Astrocyte (in vitro differentiated cells and primary cell): ENCODE measurements around the gene PSD4. TPM values are rescaled to one million over a fixed set of nuclear protein-coding genes. Genes with fewer than 3 reads are reported as not detected.

Experiments
- DNase-seq: peaks from one replicate; pipeline ENCODE4 v3.0.0-alpha.2; 2010; ENCODE audit warnings: low read depth
- FAIRE-seq: peaks from 2 replicates; lab custom pipeline; 2011; peaks lifted over from hg19 to GRCh38; lab: Jason Lieb, UNC
- H2AFZ ChIP-seq: 2 replicates; pipeline ENCODE4 v1.6.0; 2012; ENCODE audit warnings: low read depth, low read length, inconsistent platforms
- H3K27ac ChIP-seq: 2 replicates; pipeline ENCODE4 v1.5.1; 2011; ENCODE audit warnings: low read depth, low read length, inconsistent platforms
- H3K27me3 ChIP-seq: 2 replicates; pipeline ENCODE4 v1.6.0; 2011; ENCODE audit warnings: low read length, inconsistent platforms; ENCODE audit not compliant: insufficient read depth
- H3K36me3 ChIP-seq: 2 replicates; pipeline ENCODE4 v1.5.1; 2011; ENCODE audit warnings: low read length, inconsistent platforms; ENCODE audit not compliant: insufficient read depth
- H3K4me1 ChIP-seq: 2 replicates; pipeline ENCODE4 v1.5.1; 2011; ENCODE audit warnings: low read length, inconsistent platforms; ENCODE audit not compliant: insufficient read depth
- H3K4me2 ChIP-seq: 2 replicates; pipeline ENCODE4 v1.6.0; 2012; ENCODE audit warnings: low read length, inconsistent platforms
- H3K4me3 ChIP-seq: 2 replicates; pipeline ENCODE4 v1.5.1; 2011; ENCODE audit warnings: low read depth, mild to moderate bottlenecking, low read length, inconsistent platforms; ENCODE audit not compliant: insufficient read depth
- H3K79me2 ChIP-seq: 2 replicates; pipeline ENCODE4 v1.6.0; 2012; ENCODE audit warnings: mild to moderate bottlenecking, low read length, inconsistent platforms; ENCODE audit not compliant: insufficient read depth
- H3K9ac ChIP-seq: 2 replicates; pipeline ENCODE4 v1.6.0; 2012; ENCODE audit warnings: mild to moderate bottlenecking, low read length, inconsistent platforms
- H3K9me3 ChIP-seq: 2 replicates; pipeline ENCODE4 v1.5.1; 2012; ENCODE audit warnings: low read depth, mild to moderate bottlenecking, low read length, inconsistent platforms; ENCODE audit not compliant: insufficient read depth
- H4K20me1 ChIP-seq: 2 replicates; pipeline ENCODE4 v1.6.0; 2012; ENCODE audit warnings: low read length, inconsistent platforms; ENCODE audit not compliant: insufficient read depth
- H3K27ac Mint-ChIP-seq: one replicate; pipeline ENCODE4 v1.8.0; 2021; ENCODE audit warnings: mild to moderate bottlenecking, mixed read lengths; ENCODE audit not compliant: unreplicated experiment
- H3K27me3 Mint-ChIP-seq: one replicate; pipeline ENCODE4 v1.8.0; 2021; ENCODE audit warnings: low read depth, mixed read lengths; ENCODE audit not compliant: unreplicated experiment
- H3K36me3 Mint-ChIP-seq: one replicate; pipeline ENCODE4 v1.8.0; 2021; ENCODE audit warnings: low read depth, mixed read lengths; ENCODE audit not compliant: unreplicated experiment
- H3K4me1 Mint-ChIP-seq: one replicate; pipeline ENCODE4 v1.8.0; 2021; ENCODE audit warnings: low read depth, mixed read lengths; ENCODE audit not compliant: unreplicated experiment
- H3K4me3 Mint-ChIP-seq: one replicate; pipeline ENCODE4 v1.8.0; 2021; ENCODE audit warnings: mild to moderate bottlenecking, moderate library complexity, mixed read lengths; ENCODE audit not compliant: unreplicated experiment
- H3K9me3 Mint-ChIP-seq: one replicate; pipeline ENCODE4 v1.8.0; 2021; ENCODE audit warnings: mild to moderate bottlenecking, mixed read lengths; ENCODE audit not compliant: unreplicated experiment
- EZH2 ChIP-seq: IDR thresholded peaks from 2 replicates; pipeline ENCODE4 v1.6.1; 2012; ENCODE audit warnings: mild to moderate bottlenecking, low read length, inconsistent platforms; ENCODE audit not compliant: insufficient read depth
- total RNA-seq: library from RNA; stranded (reverse); gene quantifications from 2 replicates; pipeline ENCODE4 v1.2.1, GENCODE V29; 2021
- TF ChIP-seq, protein P1 (sequence below): IDR thresholded peaks from 2 replicates; pipeline ENCODE4 v1.5.1; 2011; ENCODE audit warnings: low read depth, mild to moderate bottlenecking, inconsistent platforms, low read length, moderate library complexity; ENCODE audit not compliant: insufficient read depth

PSD4 gene
- total RNA-seq, 1 donor from 2014 or later: 4.0 TPM

DNA sequence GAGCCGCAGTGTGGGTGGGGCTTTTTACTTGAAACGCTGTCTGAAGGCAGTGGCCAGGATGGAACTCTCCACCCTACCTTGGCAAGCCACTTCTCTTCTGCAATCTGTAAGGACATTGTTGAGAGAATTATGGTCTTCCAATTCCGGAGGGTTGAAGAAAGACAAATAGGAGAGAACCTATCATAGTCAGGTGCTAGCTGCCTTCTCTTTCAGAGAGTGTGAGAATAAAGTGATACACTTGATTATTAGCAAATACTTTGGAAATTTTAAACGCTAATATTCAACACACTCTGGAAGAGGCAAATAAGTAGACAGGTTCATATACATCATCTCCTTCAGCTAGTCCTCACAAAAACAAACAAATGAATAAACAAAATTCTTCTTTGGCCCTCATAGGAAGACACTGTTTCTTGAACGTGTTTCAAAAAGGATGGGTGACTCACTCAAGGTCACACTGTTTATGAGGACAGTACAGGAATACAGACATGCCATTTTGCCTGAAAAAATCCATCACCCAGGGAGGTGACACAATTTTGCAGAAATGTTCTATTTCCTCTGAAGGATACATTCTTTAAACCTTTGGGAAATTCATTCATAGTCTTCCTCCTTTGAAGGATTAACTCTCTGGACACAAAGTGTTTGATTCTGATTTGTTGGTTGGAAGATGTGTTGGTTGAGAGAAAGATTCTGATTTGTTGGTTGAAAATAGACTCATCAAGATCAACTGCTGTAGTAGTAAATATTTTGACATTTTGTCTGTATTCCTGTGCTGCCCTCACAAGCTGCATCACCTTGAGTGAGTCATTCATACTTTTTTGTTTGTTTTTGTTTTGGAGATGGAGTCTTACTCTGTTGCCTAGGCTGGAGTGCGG lies 48.6 kb upstream of the PSD4 start:
- H3K27me3 Mint-ChIP-seq: peaks cover 25% of the 10 kb centered on the region

DNA sequence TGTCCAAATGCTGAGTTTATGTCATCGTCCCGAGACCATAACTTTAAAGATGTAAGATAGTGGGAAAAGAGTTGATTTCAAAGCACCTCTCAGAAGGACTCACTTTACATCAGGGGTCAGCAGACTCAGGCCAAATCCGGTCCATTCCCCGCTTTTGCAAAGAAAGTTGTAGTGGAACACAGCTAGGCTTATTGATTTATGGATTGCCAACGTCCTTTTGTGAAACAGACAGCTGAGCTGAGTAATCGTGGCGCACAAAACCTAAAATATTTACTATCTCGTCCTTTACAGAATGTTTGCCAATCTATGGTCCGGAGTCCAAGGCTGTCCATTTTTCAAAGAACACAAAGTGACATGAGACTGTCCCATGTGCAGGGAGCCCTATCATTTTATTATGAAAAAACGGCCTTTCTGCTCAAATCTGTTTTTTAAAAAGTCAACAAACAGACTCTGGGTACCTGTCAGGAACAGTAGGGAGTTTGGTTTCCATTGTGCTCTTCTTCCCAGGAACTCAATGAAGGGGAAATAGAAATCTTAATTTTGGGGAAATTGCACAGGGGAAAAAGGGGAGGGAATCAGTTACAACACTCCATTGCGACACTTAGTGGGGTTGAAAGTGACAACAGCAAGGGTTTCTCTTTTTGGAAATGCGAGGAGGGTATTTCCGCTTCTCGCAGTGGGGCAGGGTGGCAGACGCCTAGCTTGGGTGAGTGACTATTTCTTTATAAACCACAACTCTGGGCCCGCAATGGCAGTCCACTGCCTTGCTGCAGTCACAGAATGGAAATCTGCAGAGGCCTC lies 46.7 kb upstream of the PSD4 start, which contains the start of gene IL1RN:
Gene IL1RN (plus strand): TSS at position 754 of the 801 bp plus-strand sequence. CDS start 27 bp downstream, at position 781.
- H3K36me3 ChIP-seq: no peaks in the 10 kb centered on the region
- peaks cover 13% of the 10 kb centered on the region for H3K4me1 Mint-ChIP-seq
- no peak for FAIRE-seq
- no peaks in the 10 kb centered on the region for H3K9me3 ChIP-seq
- no peak within 1 kb of the TSS for H3K27ac ChIP-seq
- H4K20me1 ChIP-seq: no peaks in the 10 kb centered on the region
- H3K4me3 ChIP-seq: no peak within 1 kb of the TSS
- TF ChIP-seq EZH2: no peak
- TF ChIP-seq, protein P1, sequence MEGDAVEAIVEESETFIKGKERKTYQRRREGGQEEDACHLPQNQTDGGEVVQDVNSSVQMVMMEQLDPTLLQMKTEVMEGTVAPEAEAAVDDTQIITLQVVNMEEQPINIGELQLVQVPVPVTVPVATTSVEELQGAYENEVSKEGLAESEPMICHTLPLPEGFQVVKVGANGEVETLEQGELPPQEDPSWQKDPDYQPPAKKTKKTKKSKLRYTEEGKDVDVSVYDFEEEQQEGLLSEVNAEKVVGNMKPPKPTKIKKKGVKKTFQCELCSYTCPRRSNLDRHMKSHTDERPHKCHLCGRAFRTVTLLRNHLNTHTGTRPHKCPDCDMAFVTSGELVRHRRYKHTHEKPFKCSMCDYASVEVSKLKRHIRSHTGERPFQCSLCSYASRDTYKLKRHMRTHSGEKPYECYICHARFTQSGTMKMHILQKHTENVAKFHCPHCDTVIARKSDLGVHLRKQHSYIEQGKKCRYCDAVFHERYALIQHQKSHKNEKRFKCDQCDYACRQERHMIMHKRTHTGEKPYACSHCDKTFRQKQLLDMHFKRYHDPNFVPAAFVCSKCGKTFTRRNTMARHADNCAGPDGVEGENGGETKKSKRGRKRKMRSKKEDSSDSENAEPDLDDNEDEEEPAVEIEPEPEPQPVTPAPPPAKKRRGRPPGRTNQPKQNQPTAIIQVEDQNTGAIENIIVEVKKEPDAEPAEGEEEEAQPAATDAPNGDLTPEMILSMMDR: no peak
- H3K79me2 ChIP-seq: no peaks in the 10 kb centered on the region
- H3K4me1 ChIP-seq: peaks cover 14% of the 10 kb centered on the region
- H3K4me3 Mint-ChIP-seq: no peak within 1 kb of the TSS
- DNase-seq: no peak
- H3K27me3 Mint-ChIP-seq: peaks cover 11% of the 10 kb centered on the region
- H3K9ac ChIP-seq: no peak within 1 kb of the TSS
- H3K36me3 Mint-ChIP-seq: no peaks in the 10 kb centered on the region
- peaks cover 3% of the 10 kb centered on the region for H3K27me3 ChIP-seq
- no peak within 1 kb of the TSS for H3K27ac Mint-ChIP-seq
- H3K4me2 ChIP-seq: no peak within 1 kb of the TSS
- no peak within 1 kb of the TSS for H2AFZ ChIP-seq
- H3K9me3 Mint-ChIP-seq: no peaks in the 10 kb centered on the region

More for the DNA sequence above, 48.6 kb upstream of the PSD4 start:
- peak overlapping the region; percentile 50 for H3K27ac Mint-ChIP-seq
- Histone ChIP-seq H3K4me3 (no peak overlapping the region), H3K27me3 (peaks cover 10% of the 10 kb centered on the region), H3K4me2 (peak overlapping the region; percentile 74), H3K9ac (peak overlapping the region; percentile 28), H3K79me2 (no peaks in the 10 kb centered on the region), H3K9me3 (no peaks in the 10 kb centered on the region), H4K20me1 (no peaks in the 10 kb centered on the region), H3K36me3 (no peaks in the 10 kb centered on the region), H3K27ac (peak overlapping the region; percentile 22), H2AFZ (no peak overlapping the region), H3K4me1 (peaks cover 14% of the 10 kb centered on the region)
- no peaks in the 10 kb centered on the region for H3K9me3 Mint-ChIP-seq
- DNase-seq (no peak), FAIRE-seq (peak; percentile 73)
- no peak overlapping the region for H3K4me3 Mint-ChIP-seq
- peaks cover 13% of the 10 kb centered on the region for H3K4me1 Mint-ChIP-seq
- H3K36me3 Mint-ChIP-seq: no peaks in the 10 kb centered on the region
- TF ChIP-seq EZH2: no peak
- TF ChIP-seq, protein P1: no peak
